A549 treated with ZK216348 at 1 μM for 4 hours (cell line): ENCODE results near the gene IER3. TPM values are rescaled to one million over a fixed set of nuclear protein-coding genes. Genes with fewer than 3 reads are reported as not detected.

ENCODE experiments used
- total RNA-seq: library from RNA; stranded (reverse); fragments of 200-300 nt; extraction: Qiagen RNA extraction; gene quantifications from 5 replicates; pipeline ENCODE4 v1.2.3, GENCODE V29; 2022; ENCODE audit warnings: low read depth

The IER3 gene, protein sequence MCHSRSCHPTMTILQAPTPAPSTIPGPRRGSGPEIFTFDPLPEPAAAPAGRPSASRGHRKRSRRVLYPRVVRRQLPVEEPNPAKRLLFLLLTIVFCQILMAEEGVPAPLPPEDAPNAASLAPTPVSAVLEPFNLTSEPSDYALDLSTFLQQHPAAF
- total RNA-seq: 65.0 to 118 TPM (median 104 TPM) in 5 replicates

DNA sequence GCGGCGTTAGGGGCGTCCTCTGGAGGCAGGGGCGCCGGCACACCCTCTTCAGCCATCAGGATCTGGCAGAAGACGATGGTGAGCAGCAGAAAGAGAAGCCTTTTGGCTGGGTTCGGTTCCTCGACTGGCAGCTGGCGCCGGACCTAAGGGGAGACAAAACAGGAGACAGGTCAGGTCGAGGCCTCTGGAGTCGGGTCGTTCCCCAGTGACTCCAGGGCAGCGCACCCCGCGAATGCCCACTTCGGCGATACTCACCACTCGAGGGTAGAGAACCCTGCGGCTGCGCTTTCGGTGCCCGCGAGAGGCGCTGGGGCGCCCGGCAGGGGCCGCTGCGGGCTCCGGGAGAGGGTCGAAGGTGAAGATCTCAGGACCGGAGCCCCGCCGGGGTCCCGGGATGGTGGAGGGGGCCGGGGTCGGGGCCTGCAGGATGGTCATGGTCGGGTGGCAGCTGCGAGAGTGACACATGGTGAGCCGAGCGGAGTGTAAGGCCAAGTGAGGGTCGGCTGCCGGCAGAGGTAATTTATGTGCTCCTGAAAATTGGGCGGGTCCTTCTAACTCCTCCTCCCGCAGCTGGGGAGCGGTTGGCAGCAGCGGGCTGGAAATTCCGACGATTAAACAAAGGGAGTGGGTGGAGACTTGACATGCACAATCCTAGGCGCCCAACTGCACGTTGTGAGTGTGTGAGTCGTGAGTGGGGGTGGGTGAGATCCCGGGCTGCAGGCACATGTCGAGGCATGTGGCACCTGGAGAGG lies at the start of gene IER3:
Gene IER3, minus strand, starts transcription at position 494 of the 752 bp plus-strand sequence. Its CDS starts 29 bp downstream, at position 465.

DNA sequence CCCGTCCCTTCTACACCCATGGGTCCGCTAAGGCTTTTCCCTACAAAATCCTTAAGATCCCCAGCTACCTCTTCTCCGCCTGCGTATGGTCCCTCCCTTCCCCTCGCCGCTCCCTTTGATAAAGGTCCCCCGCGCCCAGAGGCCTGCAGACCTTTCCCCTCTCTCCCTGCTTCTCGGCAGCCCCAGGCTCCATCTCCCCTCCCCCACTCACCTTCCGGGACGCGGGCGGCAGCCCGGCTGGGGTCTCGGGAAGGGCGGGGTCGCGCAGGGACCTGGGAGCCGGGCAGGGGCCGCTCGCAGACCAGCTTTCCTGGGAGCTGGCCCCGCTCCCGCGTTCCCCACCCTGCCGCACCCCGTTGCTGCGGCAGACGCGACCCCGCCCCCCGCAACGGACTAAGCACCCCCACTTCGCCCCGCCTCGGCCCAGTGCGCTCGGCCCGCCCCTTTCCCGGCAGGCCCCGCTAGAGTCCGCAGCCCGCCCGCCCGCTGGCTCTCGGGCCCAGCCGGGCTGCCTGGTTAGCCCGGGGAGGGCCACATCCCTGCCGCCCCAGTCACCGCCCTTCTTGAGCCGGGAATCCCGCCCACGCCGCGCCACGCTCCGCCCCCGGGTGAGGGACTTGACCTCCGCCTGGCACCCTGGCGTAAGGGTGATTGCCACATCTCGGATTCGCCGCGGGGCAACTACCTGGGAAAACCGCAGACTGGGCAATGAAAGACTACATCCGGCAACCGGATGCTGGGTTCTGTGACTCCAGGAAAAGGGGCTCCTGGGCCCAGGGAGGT lies 1.8 kb downstream of the IER3 start, which contains the start of gene FLOT1:
Gene FLOT1, minus strand, starts transcription at position 372 of the 783 bp plus-strand sequence. CDS start 498 bp downstream, outside the sequence.

DNA sequence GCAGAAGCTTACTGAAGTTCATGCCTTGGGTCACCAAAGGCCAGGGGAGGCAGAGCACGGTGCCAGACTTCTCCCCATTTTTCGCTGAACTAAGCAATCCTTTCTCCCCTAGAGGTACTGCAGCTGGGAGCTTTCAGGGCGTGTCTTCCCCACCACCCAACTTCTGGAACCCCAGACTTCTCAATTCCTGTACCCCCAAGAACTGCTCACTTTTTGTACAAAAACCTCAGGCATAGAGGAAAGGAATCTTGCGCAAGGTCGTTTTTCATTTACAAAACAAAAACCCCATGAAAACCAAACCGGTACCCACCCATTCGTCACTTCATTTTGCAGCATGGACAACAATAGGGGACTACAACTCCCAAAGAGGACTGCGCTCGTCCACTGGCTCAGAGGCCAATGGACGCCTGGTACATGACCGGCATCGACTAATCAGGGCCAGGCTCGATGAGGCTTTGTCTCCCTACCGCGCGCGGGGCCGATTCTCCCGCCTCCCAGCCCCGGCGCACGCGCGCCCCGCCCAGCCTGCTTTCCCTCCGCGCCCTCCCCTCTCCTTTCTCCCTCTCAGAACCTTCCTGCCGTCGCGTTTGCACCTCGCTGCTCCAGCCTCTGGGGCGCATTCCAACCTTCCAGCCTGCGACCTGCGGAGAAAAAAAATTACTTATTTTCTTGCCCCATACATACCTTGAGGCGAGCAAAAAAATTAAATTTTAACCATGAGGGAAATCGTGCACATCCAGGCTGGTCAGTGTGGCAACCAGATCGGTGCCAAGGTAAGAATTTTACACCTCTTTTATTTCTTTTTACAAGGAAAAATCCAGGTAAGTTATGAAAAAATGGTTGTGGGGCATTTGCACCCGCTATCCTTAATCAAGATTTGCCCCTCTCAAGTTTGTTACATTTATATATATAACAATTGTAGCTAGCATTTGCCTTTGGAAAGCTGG lies 24.3 kb downstream of the IER3 start, which contains the start of gene TUBB:
Gene TUBB, plus strand, starts transcription at position 562 of the 947 bp plus-strand sequence. Its CDS starts 155 bp downstream, at position 717.

DNA sequence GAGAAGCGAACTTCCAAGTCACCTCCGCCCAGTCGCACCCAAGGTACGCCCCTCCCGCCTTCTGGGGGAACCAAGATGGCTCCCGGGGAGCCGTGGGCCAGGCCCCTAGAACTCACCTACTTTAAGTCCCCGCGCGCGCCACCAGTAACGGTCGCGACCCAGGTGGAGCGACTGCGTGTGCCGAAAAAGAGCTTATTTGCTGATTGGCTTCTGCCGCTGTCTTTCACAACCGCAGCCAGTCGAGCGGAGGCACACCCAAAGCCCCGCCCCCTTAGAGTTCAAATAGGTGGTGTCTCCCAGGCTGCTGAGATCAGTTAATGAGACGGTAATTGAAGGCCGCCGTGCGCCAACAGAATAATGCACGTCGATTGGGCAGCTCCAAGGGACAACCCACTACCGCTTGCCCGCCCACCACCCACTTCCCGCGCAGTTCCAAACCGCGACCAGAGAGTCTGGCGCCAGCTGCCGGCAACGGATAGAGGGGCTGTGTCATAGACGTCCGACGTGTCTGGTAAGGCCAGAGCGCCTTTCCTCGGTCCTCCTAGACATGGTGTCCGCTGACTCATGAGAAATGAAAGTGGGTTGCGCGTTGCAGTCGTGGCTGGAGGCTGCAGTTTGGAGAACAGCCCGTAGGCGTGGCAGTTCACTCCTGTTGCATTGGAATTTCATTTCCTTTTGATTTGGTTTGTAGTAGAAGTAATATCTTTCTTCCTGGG lies 27.1 kb downstream of the IER3 start, which contains the start of gene MDC1:
Gene MDC1, minus strand, starts transcription at position 153 of the 716 bp plus-strand sequence. CDS start 2,106 bp downstream, outside the sequence.

Other genes starting within 250 kb of the IER3 start
- gene GNL1, start 188.1 kb downstream of the IER3 start, total RNA-seq: 30.0 to 38.2 TPM (median 31.9 TPM) in 5 replicates
- gene PRR3, start 187.3 kb downstream of the IER3 start, total RNA-seq: 13.3 to 18.1 TPM (median 15.4 TPM) in 5 replicates
- 49.4 to 64.4 TPM (median 55.7 TPM) in 5 replicates for gene ABCF1, start 173.1 kb downstream of the IER3 start, total RNA-seq
- gene PPP1R10, start 127.3 kb downstream of the IER3 start, total RNA-seq: 23.2 to 50.8 TPM (median 32.0 TPM) in 5 replicates
- gene MRPS18B, start 126.7 kb downstream of the IER3 start, total RNA-seq: 69.2 to 93.2 TPM (median 71.7 TPM) in 5 replicates
- 5.2 to 6.5 TPM (median 5.7 TPM) in 5 replicates for gene ATAT1, start 117.7 kb downstream of the IER3 start, total RNA-seq
- gene C6orf136, start 97.4 kb downstream of the IER3 start, total RNA-seq: 9.4 to 15.4 TPM (median 13.7 TPM) in 5 replicates
- 28.5 to 31.7 TPM (median 30.4 TPM) in 5 replicates for gene DHX16, start 71.5 kb downstream of the IER3 start, total RNA-seq
- 40.2 to 47.9 TPM (median 43.5 TPM) in 5 replicates for gene PPP1R18, start 57.9 kb downstream of the IER3 start, total RNA-seq
- gene NRM, start 53.6 kb downstream of the IER3 start, total RNA-seq: 20.2 to 28.1 TPM (median 26.5 TPM) in 5 replicates
- 14.7 to 21.2 TPM (median 17.8 TPM) in 5 replicates for gene MDC1, start 27.3 kb downstream of the IER3 start, total RNA-seq
- gene TUBB, start 24.2 kb downstream of the IER3 start, total RNA-seq: 799 to 982 TPM (median 956 TPM) in 5 replicates
- 75.5 to 109 TPM (median 97.4 TPM) in 5 replicates for gene FLOT1, start 1.9 kb downstream of the IER3 start, total RNA-seq
- 36.1 to 67.6 TPM (median 55.7 TPM) in 5 replicates for gene DDR1, start 140.0 kb upstream of the IER3 start, total RNA-seq
- 15.2 to 23.2 TPM (median 17.3 TPM) in 5 replicates for gene GTF2H4, start 163.7 kb upstream of the IER3 start, total RNA-seq
- 9.4 to 14.7 TPM (median 13.7 TPM) in 5 replicates for gene VARS2, start 169.7 kb upstream of the IER3 start, total RNA-seq
- not detected in 5 replicates for gene SFTA2, start 187.6 kb upstream of the IER3 start, total RNA-seq
- gene MUCL3, start 196.4 kb upstream of the IER3 start, total RNA-seq: 0.08 to 0.17 TPM (median 0.10 TPM) in 5 replicates
- 0.05 TPM in 1 of 5 replicates, not detected in the others for gene MUC21, start 239.2 kb upstream of the IER3 start, total RNA-seq